HEK293 (cell line): ENCODE data around the gene COPZ1.

Source experiments
- CTCF ChIA-PET: fragments of 350-600 bp; formaldehyde crosslinking; extraction: SDS; loops from one replicate; lab custom pipeline; 2021; ENCODE audit warnings: antibody characterized with exemption; lab: Yijun Ruan, JAX
- POLR2A ChIA-PET: fragments of 300-600 bp; formaldehyde crosslinking; extraction: SDS; loops from one replicate; lab custom pipeline; 2020; ENCODE audit warnings: antibody characterized with exemption, inconsistent platforms; lab: Yijun Ruan, JAX
- H3K27ac ChIP-seq: fragments of 200-500 bp; sonication (Bioruptor generic); 2 replicates; pipeline ENCODE4 v1.5.1; 2014; ENCODE audit warnings: low read depth, low read length, control low read depth, inconsistent platforms; ENCODE audit errors: extremely low read depth
- H3K36me3 ChIP-seq, 2 experiments: fragments of 200-500 bp in 1 of 2; sonication (Bioruptor generic) in 1 of 2; 1 replicate in 1 of 2; 2 replicates in 1 of 2; pipeline ENCODE4 v1.5.1; 2014 to 2017; ENCODE audit warnings: inconsistent platforms in 2 of 2, low read length in 2 of 2; ENCODE audit not compliant: control insufficient read depth in 2 of 2, insufficient read depth in 1 of 2
- H3K4me1 ChIP-seq: fragments of 200-500 bp; sonication (Bioruptor generic); 2 replicates; pipeline ENCODE4 v1.5.1; 2014; ENCODE audit warnings: mild to moderate bottlenecking, low read length, inconsistent platforms; ENCODE audit not compliant: control insufficient read depth, insufficient read depth
- H3K4me3 ChIP-seq: 2 replicates; pipeline ENCODE4 v1.5.1; 2011; ENCODE audit warnings: low read depth, mild to moderate bottlenecking, control low read depth, low read length, moderate library complexity
- H3K9me3 ChIP-seq: fragments of 200-500 bp; sonication (Bioruptor generic); 2 replicates; pipeline ENCODE4 v1.5.1; 2014; ENCODE audit warnings: low read depth, low read length, inconsistent platforms; ENCODE audit not compliant: control insufficient read depth, insufficient read depth
- BCL6B ChIP-seq: fragments of 450-650 bp; formaldehyde crosslinking; IDR thresholded peaks from 2 replicates; pipeline ENCODE4 v1.5.1; 2017; ENCODE audit warnings: missing biosample characterization, missing genetic modification characterization
- EGR2 ChIP-seq: fragments of 450-650 bp; formaldehyde crosslinking; IDR thresholded peaks from 2 replicates; pipeline ENCODE4 v1.5.1; 2016; ENCODE audit warnings: low read depth, missing biosample characterization, missing genetic modification characterization
- GLI4 ChIP-seq: fragments of 450-650 bp; formaldehyde crosslinking; IDR thresholded peaks from 2 replicates; pipeline ENCODE4 v1.5.1; 2016; ENCODE audit warnings: missing biosample characterization, missing genetic modification characterization
- GLIS1 ChIP-seq: fragments of 450-650 bp; formaldehyde crosslinking; IDR thresholded peaks from 2 replicates; pipeline ENCODE4 v1.5.1; 2016; ENCODE audit warnings: missing biosample characterization, missing genetic modification characterization
- HOXA7 ChIP-seq: sonication (generic); formaldehyde crosslinking; IDR thresholded peaks from 2 replicates; pipeline ENCODE4 v1.8.1; 2022; ENCODE audit warnings: missing genetic modification reagents, borderline replicate concordance
- IKZF3 ChIP-seq: fragments of 450-650 bp; IDR thresholded peaks from 2 replicates; pipeline ENCODE4 v1.5.0; 2018; ENCODE audit warnings: missing biosample characterization, mild to moderate bottlenecking, missing genetic modification characterization, moderate library complexity
- PRDM10 ChIP-seq: fragments of 450-650 bp; formaldehyde crosslinking; IDR thresholded peaks from 2 replicates; pipeline ENCODE4 v1.5.1; 2016; ENCODE audit warnings: missing biosample characterization, missing genetic modification characterization
- SP2 ChIP-seq: fragments of 450-650 bp; formaldehyde crosslinking; IDR thresholded peaks from 2 replicates; pipeline ENCODE4 v1.5.1; 2016; ENCODE audit warnings: missing biosample characterization, missing genetic modification characterization
- ZFP3 ChIP-seq: fragments of 450-650 bp; formaldehyde crosslinking; IDR thresholded peaks from 2 replicates; pipeline ENCODE4 v1.5.1; 2016; ENCODE audit warnings: low read depth, missing biosample characterization, missing genetic modification characterization
- ZFP69B ChIP-seq: fragments of 450-650 bp; formaldehyde crosslinking; IDR thresholded peaks from 2 replicates; pipeline ENCODE4 v1.5.1; 2016; ENCODE audit warnings: missing biosample characterization, missing genetic modification characterization
- ZNF155 ChIP-seq: fragments of 450-650 bp; formaldehyde crosslinking; IDR thresholded peaks from 2 replicates; pipeline ENCODE4 v1.5.1; 2016; ENCODE audit warnings: missing biosample characterization, missing genetic modification characterization
- ZNF214 ChIP-seq: fragments of 450-650 bp; formaldehyde crosslinking; IDR thresholded peaks from 2 replicates; pipeline ENCODE4 v1.5.1; 2017; ENCODE audit warnings: missing biosample characterization, mild to moderate bottlenecking, missing genetic modification characterization, borderline replicate concordance
- ZNF223 ChIP-seq: fragments of 450-650 bp; formaldehyde crosslinking; IDR thresholded peaks from 2 replicates; pipeline ENCODE4 v1.5.1; 2016; ENCODE audit warnings: missing biosample characterization, missing genetic modification characterization
- ZNF280D ChIP-seq: fragments of 450-650 bp; formaldehyde crosslinking; IDR thresholded peaks from 2 replicates; pipeline ENCODE4 v1.5.1; 2016; ENCODE audit warnings: missing biosample characterization, missing genetic modification characterization
- ZNF341 ChIP-seq: fragments of 450-650 bp; formaldehyde crosslinking; IDR thresholded peaks from 2 replicates; pipeline ENCODE4; 2016; ENCODE audit warnings: low read depth, missing biosample characterization, missing genetic modification characterization
- ZNF350 ChIP-seq: fragments of 450-650 bp; formaldehyde crosslinking; IDR thresholded peaks from 2 replicates; pipeline ENCODE4 v1.5.0; 2017; ENCODE audit warnings: missing biosample characterization, mild to moderate bottlenecking, missing genetic modification characterization
- ZNF398 ChIP-seq: fragments of 450-650 bp; formaldehyde crosslinking; IDR thresholded peaks from 2 replicates; pipeline ENCODE4 v1.5.1; 2017; ENCODE audit warnings: missing biosample characterization, missing genetic modification characterization
- ZNF488 ChIP-seq: fragments of 450-650 bp; formaldehyde crosslinking; IDR thresholded peaks from 2 replicates; pipeline ENCODE4 v1.5.1; 2016; ENCODE audit warnings: missing biosample characterization, missing genetic modification characterization
- ZNF621 ChIP-seq: fragments of 450-650 bp; formaldehyde crosslinking; IDR thresholded peaks from 2 replicates; pipeline ENCODE4 v1.5.1; 2017; ENCODE audit warnings: missing biosample characterization, missing genetic modification characterization
- ZNF677 ChIP-seq: fragments of 450-650 bp; IDR thresholded peaks from 2 replicates; pipeline ENCODE4 v1.5.0; 2018; ENCODE audit warnings: missing biosample characterization, mild to moderate bottlenecking, missing genetic modification characterization, moderate library complexity
- ZNF692 ChIP-seq: fragments of 450-650 bp; formaldehyde crosslinking; IDR thresholded peaks from 2 replicates; pipeline ENCODE4 v1.5.1; 2016; ENCODE audit warnings: missing biosample characterization, missing genetic modification characterization
- ZNF707 ChIP-seq: fragments of 450-650 bp; formaldehyde crosslinking; IDR thresholded peaks from 2 replicates; pipeline ENCODE4 v1.5.1; 2016; ENCODE audit warnings: missing biosample characterization, missing genetic modification characterization

Gene COPZ1

GRCh38 chr12:54373649-54374561 lies 49.0 kb downstream of the COPZ1 start (continued):
- TF ChIP-seq ZNF398 (peak; percentile 86), ZNF223 (tag by site-specific recombination) (no peak), BCL6B (tag by site-specific recombination) (no peak), GLI4 (tag by site-specific recombination) (no peak), ZNF692 (no peak), ZNF488 (no peak)

GRCh38 chr12:54374562-54375258 lies 49.8 kb downstream of the COPZ1 start:
- peaks cover 19% of the 10 kb centered on the region for H3K4me1 ChIP-seq
- TF ChIP-seq ZNF155 (tag by site-specific recombination) (no peak), ZNF280D (tag by site-specific recombination) (no peak), PRDM10 (tag by site-specific recombination) (peak; percentile 87), SP2 (tag by site-specific recombination) (peak; percentile 18; the same call in 1 of the 2 replicates), ZNF707 (tag by site-specific recombination) (no peak), ZFP69B (tag by site-specific recombination) (no peak), HOXA7 (CRISPR knock-in tag) (no peak), GLIS1 (peak; percentile 57), ZNF677 (no peak), ZNF350 (no peak), ZNF214 (tag by site-specific recombination) (no peak), EGR2 (tag by site-specific recombination) (no peak), ZFP3 (tag by site-specific recombination) (no peak), IKZF3 (peak; percentile 21; the same call in 1 of the 2 replicates), ZNF621 (no peak), ZNF341 (peak; percentile 46; the same call in 1 of the 2 replicates)

More at GRCh38 chr12:54374562-54375258, 49.8 kb downstream of the COPZ1 start:
- CTCF ChIA-PET: interaction anchor here (0.9 to 5.1 kb wide), 5 partner anchors 12 to 160 kb away, joined by 3 to 36 read pairs (median 6); no protein-coding TSS in a partner anchor
- Histone ChIP-seq H3K36me3 (peaks cover 0 to 80% of the 10 kb centered on the region in 2 experiments; a peak in 1 of 3 replicates), H3K9me3 (no peaks in the 10 kb centered on the region), H3K27ac (peak overlapping the region; percentile 30; the same call in 1 of the 2 replicates), H3K4me3 (no peak overlapping the region)
- POLR2A ChIA-PET: interaction anchor here (0.7 kb wide), 1 partner anchor 13 kb away, joined by 3 read pairs; no protein-coding TSS in a partner anchor
